GM19452 (cell line): Measurements from ENCODE around the gene PCDHGB3.
A peak's percentile ranks its signal among the peaks of the same experiment; 100 is the strongest.
"Not testable (repeated sequence)": the region's sequence is repeated elsewhere in the genome, so short reads cannot be mapped to it uniquely, and the experiment has no call there.

Experiments
- ATAC-seq: cut with Tn5 transposase; IDR thresholded peaks from one replicate; pipeline ENCODE4 v1.9.1; 2021; ENCODE audit not compliant: unreplicated experiment

The PCDHGB3 gene

DNA sequence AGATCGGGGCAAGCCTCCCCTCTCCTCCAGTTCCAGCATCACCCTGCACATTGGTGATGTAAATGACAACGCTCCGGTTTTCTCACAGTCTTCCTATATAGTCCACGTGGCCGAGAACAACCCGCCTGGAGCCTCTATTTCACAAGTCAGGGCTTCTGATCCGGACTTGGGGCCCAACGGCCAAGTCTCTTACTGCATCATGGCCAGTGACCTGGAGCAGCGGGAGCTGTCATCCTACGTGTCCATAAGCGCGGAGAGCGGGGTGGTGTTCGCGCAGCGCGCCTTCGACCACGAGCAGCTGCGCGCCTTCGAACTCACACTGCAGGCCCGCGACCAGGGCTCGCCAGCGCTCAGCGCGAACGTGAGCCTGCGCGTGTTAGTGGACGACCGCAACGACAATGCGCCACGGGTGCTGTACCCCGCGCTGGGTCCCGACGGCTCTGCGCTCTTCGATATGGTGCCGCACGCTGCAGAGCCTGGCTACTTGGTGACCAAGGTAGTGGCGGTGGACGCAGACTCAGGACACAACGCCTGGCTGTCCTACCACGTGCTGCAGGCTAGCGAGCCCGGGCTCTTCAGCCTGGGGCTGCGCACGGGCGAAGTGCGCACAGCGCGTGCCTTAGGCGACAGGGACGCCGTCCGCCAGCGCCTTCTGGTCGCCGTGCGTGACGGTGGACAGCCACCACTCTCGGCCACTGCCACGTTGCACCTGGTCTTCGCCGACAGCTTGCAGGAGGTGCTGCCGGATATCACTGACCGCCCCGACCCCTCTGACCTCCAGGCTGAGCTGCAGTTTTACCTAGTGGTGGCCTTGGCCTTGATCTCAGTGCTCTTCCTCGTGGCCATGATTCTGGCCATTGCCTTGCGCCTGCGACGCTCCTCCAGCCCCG is 19.4 kb downstream of the PCDHGB3 start:
- ATAC-seq, result no peak

DNA sequence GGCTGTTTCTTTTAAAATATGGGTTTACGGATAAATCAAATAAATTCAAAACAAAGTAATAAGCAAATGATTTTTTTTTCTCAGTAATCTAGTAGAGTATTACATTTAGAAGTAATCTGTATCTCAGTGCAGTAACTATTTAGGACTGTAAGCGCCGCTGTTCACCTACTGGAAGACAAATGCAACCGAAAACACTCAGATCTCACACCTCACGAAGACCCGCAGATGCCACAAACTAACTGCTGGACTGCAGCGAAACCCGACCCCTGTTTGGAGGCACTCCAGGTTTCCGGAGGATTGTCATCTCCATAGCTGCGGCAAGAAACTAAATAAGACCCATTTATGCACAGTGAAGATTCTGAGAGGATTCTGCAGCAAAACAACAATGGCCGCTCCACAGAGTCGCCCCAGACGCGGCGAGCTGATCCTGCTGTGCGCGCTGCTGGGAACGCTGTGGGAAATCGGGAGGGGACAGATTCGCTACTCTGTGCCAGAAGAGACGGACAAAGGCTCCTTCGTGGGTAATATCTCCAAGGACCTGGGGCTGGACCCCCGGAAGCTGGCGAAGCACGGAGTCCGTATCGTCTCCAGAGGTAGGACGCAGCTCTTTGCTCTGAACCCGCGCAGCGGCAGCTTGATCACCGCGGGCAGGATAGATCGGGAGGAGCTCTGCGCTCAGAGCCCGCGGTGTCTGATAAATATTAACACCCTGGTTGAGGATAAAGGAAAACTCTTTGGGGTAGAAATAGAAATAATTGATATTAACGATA is 22.6 kb downstream of the PCDHGB3 start, which contains the start of gene PCDHGA8:
Gene PCDHGA8 (plus strand): TSS at position 205 of the 770 bp plus-strand sequence. CDS start 181 bp downstream, at position 386.
- no peak for ATAC-seq

DNA sequence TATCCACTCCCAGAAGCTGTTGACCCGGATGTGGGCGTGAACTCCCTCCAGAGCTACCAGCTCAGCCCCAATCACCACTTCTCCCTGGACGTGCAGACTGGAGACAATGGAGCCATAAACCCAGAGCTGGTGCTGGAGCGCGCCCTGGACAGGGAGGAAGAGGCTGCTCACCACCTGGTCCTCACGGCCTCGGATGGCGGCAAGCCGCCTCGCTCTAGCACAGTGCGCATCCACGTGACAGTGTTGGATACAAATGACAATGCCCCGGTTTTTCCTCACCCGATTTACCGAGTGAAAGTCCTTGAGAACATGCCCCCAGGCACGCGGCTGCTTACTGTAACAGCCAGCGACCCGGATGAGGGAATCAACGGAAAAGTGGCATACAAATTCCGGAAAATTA is 23.2 kb downstream of the PCDHGB3 start:
- ATAC-seq, result no peak

DNA sequence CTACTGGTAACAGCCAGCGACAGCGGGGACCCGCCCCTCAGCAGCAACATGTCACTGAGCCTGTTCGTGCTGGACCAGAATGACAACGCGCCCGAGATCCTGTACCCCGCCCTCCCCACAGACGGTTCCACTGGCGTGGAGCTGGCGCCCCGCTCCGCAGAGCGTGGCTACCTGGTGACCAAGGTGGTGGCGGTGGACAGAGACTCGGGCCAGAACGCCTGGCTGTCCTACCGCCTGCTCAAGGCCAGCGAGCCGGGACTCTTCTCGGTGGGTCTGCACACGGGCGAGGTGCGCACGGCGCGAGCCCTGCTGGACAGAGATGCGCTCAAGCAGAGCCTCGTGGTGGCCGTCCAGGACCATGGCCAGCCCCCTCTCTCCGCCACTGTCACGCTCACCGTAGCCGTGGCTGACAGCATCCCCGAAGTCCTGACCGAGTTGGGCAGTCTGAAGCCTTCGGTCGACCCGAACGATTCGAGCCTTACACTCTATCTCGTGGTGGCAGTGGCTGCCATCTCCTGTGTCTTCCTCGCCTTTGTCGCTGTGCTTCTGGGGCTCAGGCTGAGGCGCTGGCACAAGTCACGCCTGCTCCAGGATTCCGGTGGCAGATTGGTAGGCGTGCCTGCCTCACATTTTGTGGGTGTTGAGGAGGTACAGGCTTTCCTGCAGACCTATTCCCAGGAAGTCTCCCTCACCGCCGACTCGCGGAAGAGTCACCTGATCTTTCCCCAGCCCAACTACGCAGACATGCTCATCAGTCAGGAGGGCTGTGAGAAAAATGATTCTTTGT is 24.6 kb downstream of the PCDHGB3 start:
- not testable (repeated sequence) for ATAC-seq

GRCh38 chr5:141397756-141398551 is 27.9 kb downstream of the PCDHGB3 start, which contains the start of gene PCDHGB5:
PCDHGB5 (plus strand) TSS chr5:141397947; CDS start chr5:141398128, 181 bp downstream.
- peak; percentile 83 for ATAC-seq

DNA sequence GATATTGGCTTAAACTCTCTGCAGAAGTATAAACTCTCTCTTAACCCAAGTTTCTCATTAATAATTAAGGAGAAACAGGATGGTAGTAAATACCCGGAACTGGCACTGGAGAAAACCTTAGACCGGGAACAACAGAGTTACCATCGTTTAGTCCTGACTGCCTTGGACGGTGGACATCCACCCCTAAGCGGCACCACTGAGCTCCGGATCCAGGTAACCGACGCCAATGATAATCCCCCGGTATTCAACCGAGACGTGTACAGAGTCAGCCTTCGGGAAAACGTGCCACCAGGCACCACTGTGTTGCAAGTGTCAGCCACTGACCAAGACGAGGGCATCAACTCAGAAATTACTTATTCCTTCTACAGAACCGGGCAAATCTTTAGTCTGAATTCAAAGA is 28.6 kb downstream of the PCDHGB3 start:
- no peak for ATAC-seq

- ATAC-seq, result no peak
Measured at GRCh38 chr5:141399555-141400258, 29.7 kb downstream of the PCDHGB3 start.

- ATAC-seq, result no peak
Measured at GRCh38 chr5:141402553-141403243, 32.7 kb downstream of the PCDHGB3 start, which contains the start of gene PCDHGA9. PCDHGA9 (plus strand) TSS chr5:141402778; CDS start chr5:141402953, 175 bp downstream.

- no peak for ATAC-seq
Measured at GRCh38 chr5:141403387-141403786, 33.3 kb downstream of the PCDHGB3 start.

DNA sequence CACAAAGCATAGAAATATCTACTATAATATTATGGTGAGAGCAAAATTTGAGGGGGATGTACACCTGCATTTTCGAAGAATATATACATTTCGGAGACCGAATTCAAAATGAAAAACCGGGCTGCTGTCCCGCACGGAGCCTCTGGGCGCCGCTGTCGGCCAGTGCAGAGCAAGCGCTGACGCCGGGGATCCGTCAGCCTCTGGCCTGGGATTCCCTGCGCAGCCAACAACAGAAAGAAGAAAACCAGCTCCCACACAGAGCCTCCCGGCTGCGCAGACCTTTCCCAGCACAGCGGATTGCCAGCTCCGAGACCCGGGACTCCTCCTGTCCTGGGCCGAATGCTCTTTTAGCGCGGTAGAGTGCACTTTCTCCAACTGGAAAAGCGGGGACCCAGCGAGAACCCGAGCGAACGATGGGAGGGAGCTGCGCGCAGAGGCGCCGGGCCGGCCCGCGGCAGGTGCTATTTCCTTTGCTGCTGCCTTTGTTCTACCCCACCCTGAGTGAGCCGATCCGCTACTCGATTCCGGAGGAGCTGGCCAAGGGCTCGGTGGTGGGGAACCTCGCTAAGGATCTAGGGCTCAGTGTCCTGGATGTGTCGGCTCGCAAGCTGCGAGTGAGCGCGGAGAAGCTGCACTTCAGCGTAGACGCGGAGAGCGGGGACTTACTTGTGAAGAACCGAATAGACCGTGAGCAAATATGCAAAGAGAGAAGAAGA is 37.9 kb downstream of the PCDHGB3 start, which contains the start of gene PCDHGB6:
Gene PCDHGB6 (plus strand): TSS at position 232 of the 716 bp plus-strand sequence. CDS start 182 bp downstream, at position 414.
- peak; percentile 86 for ATAC-seq

DNA sequence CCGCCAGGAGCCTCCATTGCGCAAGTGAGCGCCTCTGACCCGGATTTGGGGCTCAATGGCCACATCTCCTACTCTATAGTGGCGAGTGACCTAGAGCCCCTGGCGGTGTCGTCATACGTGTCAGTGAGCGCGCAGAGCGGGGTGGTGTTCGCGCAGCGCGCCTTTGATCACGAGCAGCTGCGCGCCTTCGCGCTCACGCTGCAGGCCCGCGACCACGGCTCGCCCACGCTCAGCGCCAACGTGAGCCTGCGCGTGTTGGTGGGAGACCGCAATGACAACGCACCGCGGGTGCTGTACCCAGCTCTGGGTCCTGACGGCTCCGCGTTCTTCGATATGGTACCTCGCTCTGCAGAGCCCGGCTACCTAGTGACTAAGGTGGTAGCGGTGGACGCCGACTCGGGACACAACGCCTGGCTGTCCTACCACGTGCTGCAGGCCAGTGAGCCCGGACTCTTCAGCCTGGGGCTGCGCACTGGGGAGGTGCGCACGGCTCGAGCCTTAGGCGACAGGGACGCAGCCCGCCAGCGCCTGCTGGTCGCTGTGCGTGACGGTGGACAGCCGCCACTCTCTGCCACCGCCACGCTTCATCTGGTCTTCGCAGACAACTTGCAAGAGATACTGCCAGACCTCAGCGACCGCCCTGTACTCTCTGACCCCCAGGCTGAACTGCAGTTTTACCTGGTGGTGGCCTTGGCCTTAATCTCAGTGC is 39.7 kb downstream of the PCDHGB3 start:
- no peak for ATAC-seq

DNA sequence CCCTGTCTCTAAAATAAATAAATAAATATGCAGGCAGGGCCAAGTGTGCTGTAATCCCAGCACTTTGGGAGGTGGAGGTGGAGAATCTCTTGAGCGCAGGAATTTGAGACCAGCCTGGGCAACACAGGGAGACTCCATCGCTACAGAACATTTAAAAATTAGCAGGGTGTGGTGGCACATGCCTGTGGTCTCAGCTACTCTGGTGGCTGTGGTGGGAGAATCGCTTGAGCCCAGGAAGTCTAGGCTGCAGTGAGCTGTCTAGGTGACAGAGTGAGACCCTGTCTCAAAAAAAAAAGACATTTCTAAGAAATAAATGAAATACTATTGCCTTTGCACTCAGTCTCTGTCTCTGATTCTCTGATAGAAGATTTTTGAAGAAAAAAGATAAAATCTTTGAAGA is 41.5 kb downstream of the PCDHGB3 start:
- no peak for ATAC-seq

- ATAC-seq, result peak; percentile 54
Measured at GRCh38 chr5:141412854-141413539, 43.0 kb downstream of the PCDHGB3 start, which contains the start of gene PCDHGA10. PCDHGA10 (plus strand) TSS chr5:141412987; CDS start chr5:141413176, 189 bp downstream.

DNA sequence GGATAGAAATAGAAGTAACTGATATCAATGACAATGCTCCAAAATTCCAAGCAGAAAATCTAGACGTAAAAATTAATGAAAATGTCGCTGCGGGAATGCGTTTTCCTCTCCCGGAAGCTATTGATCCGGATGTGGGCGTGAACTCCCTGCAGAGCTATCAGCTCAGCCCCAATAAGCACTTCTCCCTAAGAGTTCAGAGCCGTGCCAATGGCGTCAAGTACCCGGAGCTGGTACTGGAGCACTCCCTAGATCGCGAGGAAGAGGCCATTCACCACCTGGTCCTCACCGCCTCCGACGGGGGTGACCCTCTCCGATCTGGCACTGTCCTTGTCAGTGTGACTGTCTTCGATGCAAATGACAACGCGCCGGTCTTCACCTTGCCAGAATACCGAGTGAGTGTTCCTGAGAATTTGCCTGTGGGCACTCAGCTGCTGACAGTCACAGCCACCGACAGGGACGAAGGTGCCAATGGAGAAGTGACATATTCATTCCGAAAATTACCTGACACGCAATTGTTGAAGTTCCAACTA is 43.6 kb downstream of the PCDHGB3 start:
- ATAC-seq, result no peak

DNA sequence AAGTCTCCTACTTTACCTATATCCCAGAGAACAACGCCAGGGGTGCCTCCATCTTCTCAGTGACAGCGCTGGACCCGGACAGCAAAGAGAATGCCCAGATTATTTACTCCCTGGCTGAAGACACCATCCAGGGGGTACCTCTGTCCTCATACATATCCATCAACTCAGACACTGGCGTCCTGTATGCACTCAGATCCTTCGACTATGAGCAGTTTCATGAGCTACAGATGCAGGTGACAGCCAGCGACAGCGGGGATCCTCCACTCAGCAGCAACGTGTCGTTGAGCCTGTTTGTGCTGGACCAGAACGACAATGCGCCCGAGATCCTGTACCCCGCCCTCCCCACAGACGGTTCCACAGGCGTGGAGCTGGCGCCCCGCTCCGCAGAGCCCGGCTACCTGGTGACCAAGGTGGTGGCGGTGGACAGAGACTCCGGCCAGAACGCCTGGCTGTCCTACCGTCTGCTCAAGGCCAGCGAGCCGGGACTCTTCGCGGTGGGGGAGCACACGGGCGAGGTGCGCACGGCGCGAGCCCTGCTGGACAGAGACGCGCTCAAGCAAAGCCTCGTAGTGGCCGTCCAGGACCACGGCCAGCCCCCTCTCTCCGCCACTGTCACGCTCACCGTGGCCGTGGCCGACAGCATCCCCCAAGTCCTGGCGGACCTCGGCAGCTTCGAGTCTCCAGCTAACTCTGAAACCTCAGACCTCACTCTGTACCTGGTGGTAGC is 44.7 kb downstream of the PCDHGB3 start:
- ATAC-seq, result not testable (repeated sequence)

DNA sequence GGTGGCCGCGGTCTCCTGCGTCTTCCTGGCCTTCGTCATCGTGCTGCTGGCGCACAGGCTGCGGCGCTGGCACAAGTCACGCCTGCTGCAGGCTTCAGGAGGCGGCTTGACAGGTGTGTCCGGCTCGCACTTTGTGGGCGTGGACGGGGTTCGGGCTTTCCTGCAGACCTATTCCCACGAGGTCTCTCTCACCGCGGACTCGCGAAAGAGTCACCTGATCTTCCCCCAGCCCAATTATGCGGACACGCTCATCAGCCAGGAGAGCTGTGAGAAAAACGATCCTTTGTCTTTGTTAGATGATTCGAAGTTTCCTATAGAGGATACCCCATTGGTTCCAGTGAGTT is 45.2 kb downstream of the PCDHGB3 start:
- ATAC-seq, result not testable (repeated sequence)
